ENCODE data around the gene FOSB. TPM values are rescaled to one million over a fixed set of nuclear protein-coding genes. Genes with fewer than 3 reads are reported as not detected.

FOSB gene
- total and polyA plus RNA-seq, 2 experiments from 2014 or later = 8.3 to 11.9 TPM

GRCh38 chr19:45522010-45522941, 54.5 kb downstream of the FOSB start:
- no peaks in the 10 kb centered on the region for H3K9me3 ChIP-seq (ENCODE audit: low read depth)
- no peaks in the 10 kb centered on the region; the same call in 1 of the 2 replicates for H4K20me1 ChIP-seq (ENCODE audit: insufficient read depth)
- WGBS, 2 experiments (ENCODE audit: low coverage in 1 of 2, low lambda C conversion rate in 2 of 2, missing lambda C conversion rate in 2 of 2) = 80 to 83% methylated on average over 16 to 24 of the region's 24 CpGs
- no peak overlapping the region for H2AFZ ChIP-seq
- TF ChIP-seq EZH2 (IDR thresholded peaks at IDR 0.05; ENCODE audit: insufficient read depth, poor library complexity, severe bottlenecking) (no peak), EZH2phosphoT487 (IDR thresholded peaks at IDR 0.05; ENCODE audit: insufficient read depth, low read depth) (no peak)
- in situ Hi-C loops (cut with MboI) = no loop called here
- peaks cover 20% of the 10 kb centered on the region for H3F3A ChIP-seq (ENCODE audit: insufficient read depth)
- no peak overlapping the region for H3K9ac ChIP-seq
- peaks cover 10% of the 10 kb centered on the region; the same call in 1 of the 2 replicates for H3K4me1 ChIP-seq (ENCODE audit: insufficient read depth)
- H3K27me3 ChIP-seq (replicated peaks; ENCODE audit: insufficient read depth) = no peaks in the 10 kb centered on the region
- H3K27ac ChIP-seq = peak overlapping the region; percentile 23
- no peak overlapping the region for H3K4me2 ChIP-seq (ENCODE audit: unreplicated experiment)
- peaks cover 59% of the 10 kb centered on the region for H3K36me3 ChIP-seq (ENCODE audit: low read depth)
- H3K4me3 ChIP-seq = no peak overlapping the region
- H3K79me2 ChIP-seq (ENCODE audit: insufficient read depth) = peaks cover 53% of the 10 kb centered on the region
- DNase-seq = no peak
- no peaks in the 10 kb centered on the region for H3K9me2 ChIP-seq (ENCODE audit: insufficient read depth)

DNA sequence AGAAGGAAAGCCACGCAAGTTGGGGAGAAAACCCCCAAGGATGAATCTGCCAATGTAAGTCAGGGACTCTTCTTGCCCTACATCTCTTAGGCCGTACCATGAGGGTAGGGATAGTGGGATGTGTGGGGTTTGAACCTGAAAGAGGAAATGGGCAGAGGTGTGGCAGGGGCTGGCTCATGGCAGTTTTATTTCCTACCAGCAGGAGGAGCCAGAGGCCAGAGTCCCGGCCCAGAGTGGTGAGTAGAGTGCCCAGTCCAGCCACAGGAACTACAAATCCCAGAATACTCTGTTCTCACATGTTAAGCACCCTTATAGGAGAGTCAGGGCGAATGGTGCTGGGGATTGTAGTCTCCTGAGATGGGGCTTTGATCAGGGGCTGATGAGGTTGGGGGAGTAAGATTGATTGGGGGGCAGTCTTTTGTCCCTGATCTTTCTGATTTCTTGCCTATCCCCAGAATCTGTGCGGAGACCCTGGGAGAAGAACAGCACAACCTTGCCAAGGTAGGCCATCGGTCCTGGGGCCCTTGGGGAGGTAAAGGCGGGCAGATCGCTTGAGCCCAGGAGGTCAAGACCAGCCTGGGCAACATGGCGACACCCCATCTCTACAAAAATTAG, 56.0 kb downstream of the FOSB start:
- peak overlapping the region; percentile 61 for H3K27ac ChIP-seq
- in situ Hi-C loops (cut with MboI) = no loop called here

DNA sequence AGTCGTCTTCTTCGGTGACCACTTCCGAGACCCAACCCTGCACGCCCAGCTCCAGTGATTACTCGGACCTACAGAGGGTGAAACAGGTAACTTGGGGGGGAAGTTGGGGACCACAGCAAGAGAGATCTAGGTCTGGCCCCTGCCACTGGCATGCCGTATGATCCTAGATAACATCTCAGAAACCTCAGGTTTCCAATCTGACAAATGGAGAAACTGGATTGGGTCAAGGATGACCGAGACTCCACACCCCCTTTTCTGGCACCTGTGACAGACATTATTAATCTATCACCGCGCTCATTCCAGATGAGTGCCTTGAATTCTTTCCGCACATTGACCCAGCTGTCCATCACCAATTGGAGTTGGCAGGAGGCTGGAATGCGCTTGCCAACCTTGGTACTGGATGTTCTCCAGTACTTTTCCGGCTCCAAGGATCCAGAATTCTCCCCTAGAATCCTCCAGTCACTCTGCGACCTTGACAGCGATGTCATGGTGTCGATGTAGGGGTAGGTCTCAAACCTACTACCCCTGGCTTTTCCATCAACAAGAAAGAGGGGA, 56.9 kb downstream of the FOSB start:
- DNase-seq = no peak
- H3K9me2 ChIP-seq (ENCODE audit: insufficient read depth) = no peaks in the 10 kb centered on the region
- H4K20me1 ChIP-seq (ENCODE audit: insufficient read depth) = no peaks in the 10 kb centered on the region; the same call in 1 of the 2 replicates
- 92 to 93% methylated on average over 15 of the region's 15 CpGs for WGBS, 2 experiments (ENCODE audit: low coverage in 1 of 2, low lambda C conversion rate in 2 of 2, missing lambda C conversion rate in 2 of 2)
- H3K36me3 ChIP-seq (ENCODE audit: low read depth) = peaks cover 57% of the 10 kb centered on the region
- peaks cover 17% of the 10 kb centered on the region for H3F3A ChIP-seq (ENCODE audit: insufficient read depth)
- no peak overlapping the region for H2AFZ ChIP-seq
- no peaks in the 10 kb centered on the region for H3K9me3 ChIP-seq (ENCODE audit: low read depth)
- H3K4me2 ChIP-seq (ENCODE audit: unreplicated experiment) = no peak overlapping the region
- peaks cover 14% of the 10 kb centered on the region; the same call in 1 of the 2 replicates for H3K4me1 ChIP-seq (ENCODE audit: insufficient read depth)
- H3K79me2 ChIP-seq (ENCODE audit: insufficient read depth) = peaks cover 34% of the 10 kb centered on the region
- no peak for TF ChIP-seq EZH2phosphoT487 (IDR thresholded peaks at IDR 0.05; ENCODE audit: insufficient read depth, low read depth)
- no peak for TF ChIP-seq EZH2 (IDR thresholded peaks at IDR 0.05; ENCODE audit: insufficient read depth, poor library complexity, severe bottlenecking)
- H3K9ac ChIP-seq = no peak overlapping the region
- H3K27ac ChIP-seq = no peak overlapping the region
- in situ Hi-C loops (cut with MboI) = no loop called here
- H3K27me3 ChIP-seq (replicated peaks; ENCODE audit: insufficient read depth) = no peaks in the 10 kb centered on the region
- H3K4me3 ChIP-seq = no peak overlapping the region

More for the DNA sequence above, 56.0 kb downstream of the FOSB start:
- H3K27me3 ChIP-seq (replicated peaks; ENCODE audit: insufficient read depth) = no peaks in the 10 kb centered on the region
- peak; percentile 85 for DNase-seq
- H3K79me2 ChIP-seq (ENCODE audit: insufficient read depth) = peaks cover 42% of the 10 kb centered on the region
- H3K4me1 ChIP-seq (ENCODE audit: insufficient read depth) = peaks cover 14% of the 10 kb centered on the region; the same call in 1 of the 2 replicates
- H3K4me3 ChIP-seq = no peak overlapping the region
- no peaks in the 10 kb centered on the region; the same call in 1 of the 2 replicates for H4K20me1 ChIP-seq (ENCODE audit: insufficient read depth)
- no peak overlapping the region for H3K4me2 ChIP-seq (ENCODE audit: unreplicated experiment)
- no peak overlapping the region for H3K9ac ChIP-seq
- peaks cover 17% of the 10 kb centered on the region for H3F3A ChIP-seq (ENCODE audit: insufficient read depth)
- H3K36me3 ChIP-seq (ENCODE audit: low read depth) = peaks cover 57% of the 10 kb centered on the region
- no peaks in the 10 kb centered on the region for H3K9me2 ChIP-seq (ENCODE audit: insufficient read depth)
- no peak for TF ChIP-seq EZH2phosphoT487 (IDR thresholded peaks at IDR 0.05; ENCODE audit: insufficient read depth, low read depth)
- TF ChIP-seq EZH2 (IDR thresholded peaks at IDR 0.05; ENCODE audit: insufficient read depth, poor library complexity, severe bottlenecking) = no peak
- no peak overlapping the region for H2AFZ ChIP-seq
- no peaks in the 10 kb centered on the region for H3K9me3 ChIP-seq (ENCODE audit: low read depth)
- WGBS, 2 experiments (ENCODE audit: low coverage in 1 of 2, low lambda C conversion rate in 2 of 2, missing lambda C conversion rate in 2 of 2) = 71 to 72% methylated on average over 9 of the region's 9 CpGs

Small RNA genes lying within 50 kb of the gene (microRNA-seq; reads per million reads assigned to microRNA genes)
- gene MIR6088 (ENCODE audit: borderline number of aligned reads) = not detected

Small RNA genes lying within 50 kb of the gene (small RNA-seq; reads per million reads assigned to genes)
- gene MIR6088 (ENCODE audit: low read depth, low replicate concordance) = not detected

Other genes starting within 250 kb of the FOSB start
- 0.38 TPM in 1 of 2 replicates, not detected in the other for gene EXOC3L2, start 222.6 kb upstream of the FOSB start, total RNA-seq (2014; rRNA removed; shearing (Covaris generic))
- gene EXOC3L2, start 222.6 kb upstream of the FOSB start, polyA plus RNA-seq (2016; fragmentation: Nextera tagmentation; extraction: Ambion mirVana) = 0.06 TPM in 1 of 2 replicates, not detected in the other
- gene MARK4, start 216.7 kb upstream of the FOSB start, total RNA-seq (2014; rRNA removed; shearing (Covaris generic)) = 10.2 and 11.6 TPM in 2 replicates
- 4.0 and 4.9 TPM in 2 replicates for gene MARK4, start 216.7 kb upstream of the FOSB start, polyA plus RNA-seq (2016; fragmentation: Nextera tagmentation; extraction: Ambion mirVana)
- not detected in 2 replicates for gene CKM, start 145.1 kb upstream of the FOSB start, total RNA-seq (2014; rRNA removed; shearing (Covaris generic))
- 0.11 TPM in 1 of 2 replicates, not detected in the other for gene CKM, start 145.1 kb upstream of the FOSB start, polyA plus RNA-seq (2016; fragmentation: Nextera tagmentation; extraction: Ambion mirVana)
- not detected in 2 replicates for gene KLC3, start 127.2 kb upstream of the FOSB start, total RNA-seq (2014; rRNA removed; shearing (Covaris generic))
- not detected in 2 replicates for gene KLC3, start 127.2 kb upstream of the FOSB start, polyA plus RNA-seq (2016; fragmentation: Nextera tagmentation; extraction: Ambion mirVana)
- gene ERCC2, start 97.4 kb upstream of the FOSB start, total RNA-seq (2014; rRNA removed; shearing (Covaris generic)) = 29.8 and 32.3 TPM in 2 replicates
- 13.7 TPM in 2 replicates for gene ERCC2, start 97.4 kb upstream of the FOSB start, polyA plus RNA-seq (2016; fragmentation: Nextera tagmentation; extraction: Ambion mirVana)
- gene PPP1R13L, start 62.9 kb upstream of the FOSB start, total RNA-seq (2014; rRNA removed; shearing (Covaris generic)) = 3.9 and 36.5 TPM in 2 replicates
- 6.2 and 6.4 TPM in 2 replicates for gene PPP1R13L, start 62.9 kb upstream of the FOSB start, polyA plus RNA-seq (2016; fragmentation: Nextera tagmentation; extraction: Ambion mirVana)
- gene POLR1G, start 61.4 kb upstream of the FOSB start, total RNA-seq (2014; rRNA removed; shearing (Covaris generic)) = 3.9 and 8.8 TPM in 2 replicates
- gene POLR1G, start 61.4 kb upstream of the FOSB start, polyA plus RNA-seq (2016; fragmentation: Nextera tagmentation; extraction: Ambion mirVana) = 7.2 and 10.8 TPM in 2 replicates
- gene ERCC1, start 44.1 kb upstream of the FOSB start, total RNA-seq (2014; rRNA removed; shearing (Covaris generic)) = 63.0 and 79.8 TPM in 2 replicates
- gene ERCC1, start 44.1 kb upstream of the FOSB start, polyA plus RNA-seq (2016; fragmentation: Nextera tagmentation; extraction: Ambion mirVana) = 89.0 and 90.9 TPM in 2 replicates
- 14.8 and 19.6 TPM in 2 replicates for gene RTN2, start 29.1 kb downstream of the FOSB start, total RNA-seq (2014; rRNA removed; shearing (Covaris generic))
- gene RTN2, start 29.1 kb downstream of the FOSB start, polyA plus RNA-seq (2016; fragmentation: Nextera tagmentation; extraction: Ambion mirVana) = 7.8 and 8.2 TPM in 2 replicates
- gene PPM1N, start 30.4 kb downstream of the FOSB start, total RNA-seq (2014; rRNA removed; shearing (Covaris generic)) = 0.32 TPM in 1 of 2 replicates, not detected in the other
- 0.33 and 0.63 TPM in 2 replicates for gene PPM1N, start 30.4 kb downstream of the FOSB start, polyA plus RNA-seq (2016; fragmentation: Nextera tagmentation; extraction: Ambion mirVana)
- 108 and 135 TPM in 2 replicates for gene VASP, start 39.5 kb downstream of the FOSB start, total RNA-seq (2014; rRNA removed; shearing (Covaris generic))
- 31.9 and 32.6 TPM in 2 replicates for gene VASP, start 39.5 kb downstream of the FOSB start, polyA plus RNA-seq (2016; fragmentation: Nextera tagmentation; extraction: Ambion mirVana)
- gene OPA3, start 116.8 kb downstream of the FOSB start, total RNA-seq (2014; rRNA removed; shearing (Covaris generic)) = 5.3 and 10.6 TPM in 2 replicates
- 11.8 and 11.9 TPM in 2 replicates for gene OPA3, start 116.8 kb downstream of the FOSB start, polyA plus RNA-seq (2016; fragmentation: Nextera tagmentation; extraction: Ambion mirVana)
- gene GPR4, start 134.2 kb downstream of the FOSB start, total RNA-seq (2014; rRNA removed; shearing (Covaris generic)) = 0.32 TPM in 1 of 2 replicates, not detected in the other
- 0.51 and 1.6 TPM in 2 replicates for gene GPR4, start 134.2 kb downstream of the FOSB start, polyA plus RNA-seq (2016; fragmentation: Nextera tagmentation; extraction: Ambion mirVana)
- 24.4 and 27.5 TPM in 2 replicates for gene EML2, start 171.4 kb downstream of the FOSB start, total RNA-seq (2014; rRNA removed; shearing (Covaris generic))
- gene EML2, start 171.4 kb downstream of the FOSB start, polyA plus RNA-seq (2016; fragmentation: Nextera tagmentation; extraction: Ambion mirVana) = 6.6 and 8.3 TPM in 2 replicates
- gene GIPR, start 200.2 kb downstream of the FOSB start, total RNA-seq (2014; rRNA removed; shearing (Covaris generic)) = not detected in 2 replicates
- not detected in 2 replicates for gene GIPR, start 200.2 kb downstream of the FOSB start, polyA plus RNA-seq (2016; fragmentation: Nextera tagmentation; extraction: Ambion mirVana)
- 129 and 152 TPM in 2 replicates for gene SNRPD2, start 224.0 kb downstream of the FOSB start, total RNA-seq (2014; rRNA removed; shearing (Covaris generic))
- 544 and 545 TPM in 2 replicates for gene SNRPD2, start 224.0 kb downstream of the FOSB start, polyA plus RNA-seq (2016; fragmentation: Nextera tagmentation; extraction: Ambion mirVana)
- gene QPCTL, start 224.7 kb downstream of the FOSB start, total RNA-seq (2014; rRNA removed; shearing (Covaris generic)) = 8.6 and 13.2 TPM in 2 replicates
- gene QPCTL, start 224.7 kb downstream of the FOSB start, polyA plus RNA-seq (2016; fragmentation: Nextera tagmentation; extraction: Ambion mirVana) = 7.4 and 7.6 TPM in 2 replicates